ENCODE results near the gene USP2. TPM values are rescaled to one million over a fixed set of nuclear protein-coding genes. Genes with fewer than 3 reads are reported as not detected.

The USP2 gene
- total RNA-seq, 1 donor from 2014 or later = 0.63 TPM

DNA sequence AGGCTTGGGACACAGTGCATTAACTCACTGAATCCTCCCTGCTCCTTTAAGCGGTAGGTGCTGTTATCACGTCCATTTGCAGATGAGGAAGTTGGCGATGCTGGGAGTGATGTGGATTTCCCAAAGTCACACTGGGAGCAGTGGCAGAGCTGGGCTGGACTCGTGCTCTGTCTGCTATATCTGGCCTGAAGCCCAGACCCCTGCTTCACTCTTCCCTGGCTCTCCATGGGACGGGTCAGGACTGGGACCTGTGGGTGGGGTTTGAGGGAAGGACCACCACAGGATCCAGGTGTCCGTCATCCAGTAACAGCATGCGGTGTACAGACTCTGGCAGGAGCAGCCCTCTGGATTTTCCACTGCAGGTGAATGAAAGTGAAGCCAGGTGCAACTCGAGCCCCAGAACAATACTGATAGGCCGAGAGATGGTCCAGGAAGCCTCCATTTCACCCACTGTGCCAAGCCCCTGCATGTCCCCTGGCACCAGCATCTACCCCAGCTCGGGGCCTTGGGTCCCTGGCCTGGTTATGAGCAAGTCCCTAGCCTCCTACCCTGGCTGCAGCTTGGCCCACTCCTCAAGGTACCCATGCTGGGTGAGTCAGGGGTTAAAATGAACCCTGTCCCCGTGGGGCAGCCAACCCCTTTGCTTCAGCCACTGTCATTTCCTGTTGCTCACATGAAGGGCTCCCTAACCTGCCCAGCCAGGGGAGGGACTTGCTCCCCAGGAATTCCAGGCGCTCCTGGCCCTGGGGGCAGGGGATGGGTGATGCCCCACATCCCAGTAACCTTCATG, 4.2 kb downstream of the USP2 start:
- DNase-seq (ENCODE audit: low read depth) = no peak
- no peak overlapping the region for H3K4me3 ChIP-seq (ENCODE audit: low read depth, low read length)
- TF ChIP-seq, protein P1, sequence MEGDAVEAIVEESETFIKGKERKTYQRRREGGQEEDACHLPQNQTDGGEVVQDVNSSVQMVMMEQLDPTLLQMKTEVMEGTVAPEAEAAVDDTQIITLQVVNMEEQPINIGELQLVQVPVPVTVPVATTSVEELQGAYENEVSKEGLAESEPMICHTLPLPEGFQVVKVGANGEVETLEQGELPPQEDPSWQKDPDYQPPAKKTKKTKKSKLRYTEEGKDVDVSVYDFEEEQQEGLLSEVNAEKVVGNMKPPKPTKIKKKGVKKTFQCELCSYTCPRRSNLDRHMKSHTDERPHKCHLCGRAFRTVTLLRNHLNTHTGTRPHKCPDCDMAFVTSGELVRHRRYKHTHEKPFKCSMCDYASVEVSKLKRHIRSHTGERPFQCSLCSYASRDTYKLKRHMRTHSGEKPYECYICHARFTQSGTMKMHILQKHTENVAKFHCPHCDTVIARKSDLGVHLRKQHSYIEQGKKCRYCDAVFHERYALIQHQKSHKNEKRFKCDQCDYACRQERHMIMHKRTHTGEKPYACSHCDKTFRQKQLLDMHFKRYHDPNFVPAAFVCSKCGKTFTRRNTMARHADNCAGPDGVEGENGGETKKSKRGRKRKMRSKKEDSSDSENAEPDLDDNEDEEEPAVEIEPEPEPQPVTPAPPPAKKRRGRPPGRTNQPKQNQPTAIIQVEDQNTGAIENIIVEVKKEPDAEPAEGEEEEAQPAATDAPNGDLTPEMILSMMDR (conservative IDR thresholded peaks at IDR 0.05; ENCODE audit: low read depth, low read length) = no peak

DNA sequence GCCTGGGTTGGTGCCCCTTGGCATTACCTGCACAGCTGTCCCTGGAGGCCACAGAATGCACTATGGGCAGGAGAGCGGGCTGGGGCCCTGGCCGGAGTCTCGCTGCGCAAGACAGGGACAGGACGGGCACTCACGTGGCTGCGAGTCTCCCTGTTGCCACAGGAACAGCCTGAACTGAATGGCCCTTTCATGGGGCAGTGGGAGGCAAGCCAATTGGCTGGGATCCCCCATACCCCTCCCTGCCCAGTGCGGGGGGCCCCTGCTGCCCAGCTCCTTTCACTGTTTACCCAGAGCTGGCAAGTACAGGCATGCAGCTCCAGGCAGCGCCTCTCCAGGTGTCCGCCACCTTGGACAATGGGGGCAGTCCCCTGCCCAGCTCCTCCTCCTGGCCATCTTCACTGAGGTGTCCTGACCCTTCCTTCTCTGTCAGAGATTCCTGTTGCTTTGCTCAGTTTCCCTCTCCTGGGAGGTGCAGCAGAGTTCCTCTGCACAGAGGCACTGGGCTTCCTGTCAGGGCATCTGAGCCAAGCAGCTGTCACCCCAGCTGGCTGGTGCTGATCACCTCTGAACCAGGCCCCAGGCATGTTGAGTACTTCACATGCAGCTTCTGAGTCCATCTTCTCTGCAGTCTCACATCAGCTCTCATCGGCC, 5.2 kb downstream of the USP2 start:
- TF ChIP-seq, protein P1 (conservative IDR thresholded peaks at IDR 0.05; ENCODE audit: low read depth, low read length) = no peak

DNA sequence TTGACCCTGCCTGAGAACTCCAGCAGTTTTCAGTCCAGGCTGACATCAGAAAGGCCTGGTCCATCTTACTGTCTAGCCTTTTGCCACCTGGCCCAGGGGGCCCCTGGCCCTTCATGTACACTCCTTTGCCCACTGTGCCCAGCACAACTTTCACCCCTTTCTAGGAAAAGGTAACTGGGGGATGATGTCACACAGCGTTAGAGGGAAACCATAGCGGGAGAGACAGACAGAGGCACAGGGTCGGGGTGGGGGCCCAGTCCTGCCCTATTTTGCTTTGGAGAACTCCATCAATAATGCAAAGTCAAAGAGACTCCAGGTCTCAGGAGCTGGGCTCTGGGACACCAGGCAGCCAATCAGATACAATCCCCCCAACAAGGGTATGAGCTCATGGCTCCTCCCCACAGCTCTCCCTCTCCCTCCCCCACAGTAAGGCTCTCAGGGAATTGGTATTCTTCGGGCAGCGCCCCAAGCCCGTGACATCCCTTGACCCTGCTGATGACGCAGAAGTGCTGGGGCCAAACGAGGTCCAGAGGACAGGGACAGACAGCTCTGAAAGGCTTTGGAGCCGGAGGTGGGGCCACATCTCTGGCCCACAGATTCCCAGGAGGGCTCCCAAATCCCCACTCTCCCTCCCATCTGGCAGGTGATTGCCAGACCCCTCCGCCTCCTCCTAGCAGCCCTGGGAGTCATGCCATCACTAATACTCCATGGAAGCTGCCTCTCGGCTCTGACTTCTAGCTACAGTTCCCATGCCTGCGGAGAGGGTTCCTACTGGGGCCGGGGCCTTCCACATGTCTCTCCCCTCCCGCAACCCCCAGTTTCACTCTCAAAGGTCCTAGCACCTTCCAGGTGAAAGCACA, 5.9 kb downstream of the USP2 start:
- H3K4me3 ChIP-seq (ENCODE audit: low read depth, low read length) = no peak overlapping the region
- no peak for DNase-seq (ENCODE audit: low read depth)
- TF ChIP-seq, protein P1 (conservative IDR thresholded peaks at IDR 0.05; ENCODE audit: low read depth, low read length) = no peak

More for the DNA sequence above, 5.2 kb downstream of the USP2 start:
- no peak overlapping the region for H3K4me3 ChIP-seq (ENCODE audit: low read depth, low read length)
- no peak for DNase-seq (ENCODE audit: low read depth)

DNA sequence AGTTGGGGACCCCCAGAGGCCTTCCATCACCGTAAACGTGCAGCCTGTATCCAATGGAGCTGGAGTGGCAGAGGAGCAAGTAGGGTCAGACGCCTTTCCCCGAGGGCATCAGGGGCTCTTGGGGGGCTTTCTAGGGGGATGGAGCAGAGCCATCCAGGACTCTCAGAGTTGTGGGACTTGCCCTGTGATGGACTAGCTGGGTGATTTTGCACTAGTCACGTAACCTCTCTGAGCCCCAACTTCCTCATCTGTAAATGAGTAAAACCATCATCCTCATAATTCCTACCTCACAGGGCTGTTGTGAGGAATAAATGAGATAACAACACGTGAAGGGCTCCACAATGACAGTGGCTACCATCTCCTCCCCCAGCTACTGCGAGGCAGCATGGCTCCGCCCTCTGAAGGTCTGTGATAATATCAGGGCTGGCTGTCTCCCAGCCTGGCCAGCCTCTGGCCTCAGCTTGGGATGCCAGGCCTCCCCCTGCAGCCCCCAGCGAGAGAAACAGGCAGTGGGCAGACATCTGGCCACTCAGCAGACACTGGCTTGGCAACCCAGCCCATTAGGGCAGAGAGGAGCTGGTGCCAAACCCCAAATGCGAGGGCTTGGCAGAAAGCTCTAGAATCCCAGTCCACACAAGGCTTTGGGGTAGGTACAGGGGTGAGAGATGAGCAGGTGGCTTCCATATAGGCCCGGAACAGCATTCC, 6.7 kb downstream of the USP2 start:
- no peak for DNase-seq (ENCODE audit: low read depth)
- H3K4me3 ChIP-seq (ENCODE audit: low read depth, low read length) = no peak overlapping the region
- TF ChIP-seq, protein P1 (conservative IDR thresholded peaks at IDR 0.05; ENCODE audit: low read depth, low read length) = no peak

DNA sequence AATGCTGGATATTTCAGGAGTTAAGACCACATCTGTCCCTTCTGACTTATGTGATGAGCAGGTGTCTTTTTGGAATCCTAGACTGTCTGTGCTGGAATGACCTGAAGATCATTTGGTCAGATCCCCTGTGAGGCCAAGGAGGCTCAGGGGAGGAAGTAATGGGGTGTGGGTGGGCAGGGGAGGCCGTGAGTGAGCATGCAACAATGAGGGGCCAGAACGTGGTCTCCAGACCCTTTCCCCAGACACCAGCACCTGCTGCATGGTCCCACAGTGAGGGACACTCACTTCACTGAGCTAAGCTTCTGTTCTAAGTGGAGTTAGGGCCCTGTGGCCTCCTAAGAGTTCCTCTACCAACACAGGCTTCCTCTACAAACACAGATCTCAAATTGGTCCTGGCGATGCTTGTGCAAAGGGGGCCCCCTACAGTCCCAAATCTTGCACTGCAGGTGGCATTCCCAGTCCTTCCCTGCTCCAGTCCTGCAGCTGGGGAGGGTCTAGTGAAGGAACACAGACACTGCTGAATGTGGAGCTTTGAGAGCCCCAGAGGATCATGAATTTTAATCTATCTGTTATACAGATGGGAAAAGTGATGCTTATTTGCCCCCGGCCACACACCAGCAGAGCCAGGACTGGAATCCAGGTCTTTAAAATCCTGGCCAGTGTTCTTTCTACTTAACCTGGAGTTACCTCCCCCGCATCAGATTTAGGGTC, 7.4 kb downstream of the USP2 start:
- H3K4me3 ChIP-seq (ENCODE audit: low read depth, low read length) = no peak overlapping the region
- DNase-seq (ENCODE audit: low read depth) = no peak
- TF ChIP-seq, protein P1 (conservative IDR thresholded peaks at IDR 0.05; ENCODE audit: low read depth, low read length) = peak; percentile 98

All from epithelial cell of proximal tubule (primary cell).